ENCODE measurements around the gene CEACAM1. TPM values are rescaled to one million over a fixed set of nuclear protein-coding genes. Genes with fewer than 3 reads are reported as not detected.

The CEACAM1 gene
- total RNA-seq, 1 experiment from 2014 or later: 1.5 TPM

- H4K91ac ChIP-seq (ENCODE audit: insufficient read length, low read depth, low read length): no peak overlapping the region
- H3K27ac ChIP-seq (ENCODE audit: insufficient read length, low read depth, low read length): no peak overlapping the region
- Mint-ChIP-seq H3K9me3 (no peaks in the 10 kb centered on the region), H3K36me3 (ENCODE audit: insufficient read depth in 1 of 3, low read depth in 3 of 3) (no peaks in the 10 kb centered on the region), H3K4me1 (peaks cover 22 to 27% of the 10 kb centered on the region in 2 experiments), H3K4me3 (no peak overlapping the region), H3K27me3 (ENCODE audit: low read depth) (no peaks in the 10 kb centered on the region), H3K27ac (no peak overlapping the region)
- no peaks in the 10 kb centered on the region for H3K27me3 ChIP-seq (ENCODE audit: insufficient read depth, low read length)
- TF ChIP-seq CTCF (conservative IDR thresholded peaks at IDR 0.05): no peak
- H2BK12ac ChIP-seq (ENCODE audit: insufficient read length, low read depth, low read length): no peak overlapping the region
- no peaks in the 10 kb centered on the region for H3K79me2 ChIP-seq (ENCODE audit: insufficient read depth, low read length)
- H2BK120ac ChIP-seq (ENCODE audit: low read depth, low read length, poor library complexity, severe bottlenecking): no peak overlapping the region
- no peak overlapping the region for H3K4ac ChIP-seq (ENCODE audit: low read depth, low read length)
- no peak overlapping the region for H4K5ac ChIP-seq (ENCODE audit: insufficient read length, low read depth, low read length)
- no CpG with 5 or more reads among the region's 6 CpGs for WGBS (ENCODE audit: extremely low coverage, insufficient read length, low lambda C conversion rate)
- no peak overlapping the region for H2BK5ac ChIP-seq (ENCODE audit: insufficient read length, low read length)
- no peak overlapping the region for H3K9ac ChIP-seq (ENCODE audit: extremely low read depth, insufficient read length, low read length)
- no peak overlapping the region for H3T11ph ChIP-seq (ENCODE audit: low read length)
- H2BK15ac ChIP-seq (ENCODE audit: low read depth, low read length): no peak overlapping the region
- H2BK20ac ChIP-seq (ENCODE audit: low read depth, low read length, poor library complexity, severe bottlenecking): no peak overlapping the region
- no peaks in the 10 kb centered on the region for H3K4me1 ChIP-seq (ENCODE audit: insufficient read depth, low read length)
- H3K18ac ChIP-seq (ENCODE audit: insufficient read length, low read depth, low read length): no peak overlapping the region
- H3K14ac ChIP-seq (ENCODE audit: insufficient read depth, low read length): no peak overlapping the region
- H3K79me1 ChIP-seq (ENCODE audit: insufficient read depth, low read depth, low read length, poor library complexity, severe bottlenecking): no peaks in the 10 kb centered on the region
- no peak overlapping the region for H2AFZ ChIP-seq (ENCODE audit: low read length)
- H3K4me2 ChIP-seq (ENCODE audit: insufficient read depth, insufficient read length, low read length): no peak overlapping the region
- no peak overlapping the region for H3K23ac ChIP-seq (ENCODE audit: insufficient read length, low read depth, low read length)
- H3K23me2 ChIP-seq (ENCODE audit: insufficient read length, low read depth, low read length, poor library complexity, severe bottlenecking): no peaks in the 10 kb centered on the region
- H3K9me3 ChIP-seq (ENCODE audit: control insufficient read depth, low read depth, low read length): no peaks in the 10 kb centered on the region
- H2AK5ac ChIP-seq (ENCODE audit: insufficient read length, low read length): no peak overlapping the region
- H4K20me1 ChIP-seq (ENCODE audit: control insufficient read depth, insufficient read depth, insufficient read length): no peaks in the 10 kb centered on the region
- no peak overlapping the region for H3K56ac ChIP-seq (ENCODE audit: insufficient read length, low read depth, low read length)
- no peak for DNase-seq
- no peak overlapping the region for H4K8ac ChIP-seq (replicated peaks; ENCODE audit: insufficient read length, low read depth, low read length)
These were observed 39.3 kb downstream of the CEACAM1 start for GRCh38 chr19:42488783-42489521.
